Stimulated activated effector memory CD8-positive, alpha-beta T cell treated with anti-CD3 and anti-CD28 coated beads, Interleukin-12 subunit alpha, Interleukin-12 subunit beta, amount 100 ng/mL, for 72 hours (primary cell): ENCODE data around the gene SPATA31D1.
A peak's percentile ranks its signal among the peaks of the same experiment; 100 is the strongest.
"Not testable (repeated sequence)": the region's sequence is repeated elsewhere in the genome, so short reads cannot be mapped to it uniquely, and the experiment has no call there.

Experiments used
- ATAC-seq: fragments of 150-1000 bp; cut with Tn5 transposase; 2 replicates; pipeline ENCODE4 v1.10.0; 2021
- DNase-seq, 2 donors: peaks; one replicate each; pipeline ENCODE4 v3.0.0; 2021 to 2022; ENCODE audit warnings: low spot score in 2 of 2
- H3K27ac Mint-ChIP-seq: one replicate; pipeline ENCODE4 v1.8.0; 2022; ENCODE audit warnings: mild to moderate bottlenecking, mixed read lengths
- H3K36me3 Mint-ChIP-seq: one replicate; pipeline ENCODE4 v1.8.0; 2022; ENCODE audit warnings: mild to moderate bottlenecking, mixed read lengths
- H3K4me1 Mint-ChIP-seq: one replicate; pipeline ENCODE4 v1.8.0; 2022; ENCODE audit warnings: mixed read lengths
- H3K4me3 Mint-ChIP-seq: one replicate; pipeline ENCODE4 v1.8.0; 2022; ENCODE audit warnings: mild to moderate bottlenecking, mixed read lengths
- H3K9me3 Mint-ChIP-seq: one replicate; pipeline ENCODE4 v1.8.0; 2022; ENCODE audit warnings: mixed read lengths

Gene SPATA31D1

DNA sequence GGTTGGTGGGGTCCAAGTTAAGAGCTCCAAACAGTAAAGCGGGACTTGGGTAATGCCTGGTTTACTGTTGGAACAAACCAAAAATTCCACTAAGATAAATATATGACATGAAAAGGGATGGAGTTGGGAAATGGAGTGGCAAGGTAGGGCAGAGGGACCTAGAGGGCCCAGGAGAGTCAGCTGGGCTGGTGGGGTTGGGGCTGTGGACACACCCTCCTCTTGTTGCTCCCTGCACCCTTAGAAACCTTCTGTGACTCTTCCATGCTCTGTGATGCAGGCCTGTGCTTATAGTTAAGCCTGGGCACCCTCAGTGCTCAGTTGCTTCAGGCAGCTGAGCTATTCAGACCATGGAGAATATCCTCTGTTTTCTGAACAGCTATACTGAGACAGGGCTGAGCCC lies at the start of gene SPATA31D1:
Gene SPATA31D1, plus strand, starts transcription at position 301 of the 400 bp plus-strand sequence. Its CDS starts 47 bp downstream, at position 348.
- H3K27ac Mint-ChIP-seq, H3K4me1 Mint-ChIP-seq, H3K36me3 Mint-ChIP-seq: not testable (repeated sequence)

GRCh38 chr9:81943393-81943792 lies 45.2 kb upstream of the SPATA31D1 start, which contains the start of gene SPATA31D3:
Gene SPATA31D3, plus strand, starts transcription at chr9:81943500. Its CDS starts 86 bp downstream, at chr9:81943586.
- ATAC-seq, result peak; percentile 39
- not testable (repeated sequence) for H3K4me1 Mint-ChIP-seq, H3K27ac Mint-ChIP-seq, DNase-seq, H3K9me3 Mint-ChIP-seq, H3K4me3 Mint-ChIP-seq, H3K36me3 Mint-ChIP-seq

More for the DNA sequence above, at the start of gene SPATA31D1:
- not testable (repeated sequence) for H3K9me3 Mint-ChIP-seq, H3K4me3 Mint-ChIP-seq, DNase-seq, ATAC-seq

DNA sequence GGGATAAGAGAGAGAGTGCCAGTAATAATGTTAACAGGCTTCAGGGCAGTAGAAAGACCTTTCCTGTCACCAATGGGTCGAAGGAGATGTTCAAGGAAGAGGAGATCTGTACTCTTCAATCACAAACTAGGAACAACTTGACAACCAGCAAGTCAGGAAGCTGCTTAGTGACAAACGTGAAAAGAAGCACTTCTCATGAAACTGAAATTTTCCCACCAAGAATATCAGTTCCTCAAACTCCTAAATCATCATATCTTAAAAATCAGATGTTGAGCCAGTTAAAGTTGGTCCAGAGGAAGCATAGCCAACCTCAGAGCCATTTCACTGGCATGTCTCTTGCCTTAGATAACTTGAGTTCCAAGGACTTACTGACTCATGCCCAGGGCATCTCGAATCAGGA lies 39.9 kb upstream of the SPATA31D1 start:
- H3K4me1 Mint-ChIP-seq, DNase-seq, ATAC-seq, H3K36me3 Mint-ChIP-seq, H3K27ac Mint-ChIP-seq, H3K9me3 Mint-ChIP-seq, H3K4me3 Mint-ChIP-seq: not testable (repeated sequence)

- Mint-ChIP-seq H3K4me1 (no peaks in the 10 kb centered on the region), H3K36me3 (no peaks in the 10 kb centered on the region), H3K27ac (no peak overlapping the region), H3K4me3 (no peak overlapping the region), H3K9me3 (peaks cover 16% of the 10 kb centered on the region)
- ATAC-seq (no peak), DNase-seq (no peak)
Observed at GRCh38 chr9:81953096-81953495, 35.5 kb upstream of the SPATA31D1 start.

DNA sequence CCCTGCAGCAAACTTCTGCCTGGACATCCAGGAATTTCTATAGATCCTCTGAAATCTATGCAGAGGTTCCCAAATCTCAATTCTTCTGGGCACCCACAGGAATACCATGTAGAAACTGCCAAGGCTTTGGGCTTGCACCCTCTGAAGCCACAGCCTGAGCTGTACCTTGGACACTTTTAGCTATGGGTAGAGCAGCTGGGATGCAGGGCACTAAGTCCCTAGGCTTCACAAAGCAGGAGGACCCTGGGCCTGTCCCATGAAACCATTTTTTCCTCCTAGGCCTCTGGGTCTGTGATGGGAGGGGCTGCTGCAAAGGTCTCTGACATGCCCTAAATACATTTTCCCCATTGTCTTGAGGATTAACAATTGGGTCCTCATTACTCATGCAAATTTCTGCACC lies 32.9 kb upstream of the SPATA31D1 start:
- no peak overlapping the region for H3K27ac Mint-ChIP-seq
- DNase-seq, result no peak
- ATAC-seq, result no peak
- H3K4me3 Mint-ChIP-seq, result no peak overlapping the region
- no peaks in the 10 kb centered on the region for H3K4me1 Mint-ChIP-seq
- H3K36me3 Mint-ChIP-seq, result no peaks in the 10 kb centered on the region
- H3K9me3 Mint-ChIP-seq, result peaks cover 23% of the 10 kb centered on the region

DNA sequence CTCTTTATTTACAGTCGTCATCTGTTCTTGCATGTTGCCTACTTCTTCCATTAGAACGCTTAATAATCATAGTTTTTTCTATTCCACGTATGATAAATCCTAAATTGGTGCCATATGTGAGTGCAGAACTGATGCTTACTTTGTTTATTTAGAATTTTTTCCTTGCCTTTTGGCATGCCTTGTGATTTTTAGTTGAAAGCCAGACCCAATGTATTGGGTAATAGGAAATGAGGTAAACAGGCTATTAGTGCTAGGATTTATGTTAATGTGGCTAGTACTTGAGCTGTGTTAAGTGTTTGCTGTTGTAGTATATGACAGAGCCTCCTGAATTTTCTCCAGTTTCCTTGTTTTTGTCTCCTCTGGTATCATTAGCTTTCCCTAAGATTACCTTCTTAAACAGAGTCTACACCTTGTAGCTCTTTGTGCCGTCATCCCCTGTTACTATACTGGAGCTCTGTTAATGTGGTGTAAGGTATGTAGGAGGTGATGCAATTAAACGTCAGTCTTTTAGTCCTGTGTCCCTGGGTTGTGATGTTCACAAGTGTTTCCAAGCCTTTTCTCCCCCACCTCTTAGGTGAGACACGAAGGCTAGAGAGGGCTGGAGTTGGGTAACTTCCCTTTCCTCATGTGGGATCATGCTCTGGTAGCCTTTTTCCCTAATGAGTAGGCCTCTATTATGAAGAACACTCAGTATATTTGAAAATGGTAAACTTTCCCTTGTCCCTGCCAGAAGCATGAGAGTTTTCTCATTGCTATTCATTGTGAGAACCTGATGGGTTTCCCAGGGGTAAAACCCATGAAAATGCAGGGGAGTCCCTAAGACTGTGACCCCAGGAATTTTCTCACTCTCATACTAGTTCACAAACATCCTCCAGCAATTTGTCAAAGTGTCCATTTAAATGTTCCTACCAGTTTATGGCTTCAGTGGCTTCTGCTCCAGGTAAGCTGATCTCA lies 24.1 kb upstream of the SPATA31D1 start:
- no peaks in the 10 kb centered on the region for H3K4me1 Mint-ChIP-seq
- no peak overlapping the region for H3K27ac Mint-ChIP-seq
- peaks cover 5% of the 10 kb centered on the region for H3K9me3 Mint-ChIP-seq
- H3K36me3 Mint-ChIP-seq, result no peaks in the 10 kb centered on the region
- no peak overlapping the region for H3K4me3 Mint-ChIP-seq
- ATAC-seq (no peak), DNase-seq (no peak)

DNA sequence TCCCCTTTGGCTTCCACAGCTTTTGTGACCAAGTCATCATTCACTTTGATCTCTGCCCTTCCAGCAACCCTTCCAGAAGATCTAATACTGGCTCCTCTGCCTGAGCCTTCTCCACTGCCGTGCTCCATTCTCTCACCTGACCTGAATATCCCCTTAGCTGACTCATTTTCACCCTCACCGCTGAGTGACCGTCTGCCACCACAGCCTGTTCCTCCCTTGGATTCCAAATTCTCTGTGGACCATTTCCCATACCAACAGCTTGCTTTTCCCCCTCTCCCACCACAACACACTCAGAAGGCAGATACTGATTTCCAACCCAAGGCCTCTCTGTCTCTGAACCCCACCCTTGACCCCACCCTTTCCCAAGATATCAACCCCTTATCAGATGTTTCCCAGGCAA lies 20.5 kb upstream of the SPATA31D1 start:
- H3K27ac Mint-ChIP-seq, result no peak overlapping the region

DNA sequence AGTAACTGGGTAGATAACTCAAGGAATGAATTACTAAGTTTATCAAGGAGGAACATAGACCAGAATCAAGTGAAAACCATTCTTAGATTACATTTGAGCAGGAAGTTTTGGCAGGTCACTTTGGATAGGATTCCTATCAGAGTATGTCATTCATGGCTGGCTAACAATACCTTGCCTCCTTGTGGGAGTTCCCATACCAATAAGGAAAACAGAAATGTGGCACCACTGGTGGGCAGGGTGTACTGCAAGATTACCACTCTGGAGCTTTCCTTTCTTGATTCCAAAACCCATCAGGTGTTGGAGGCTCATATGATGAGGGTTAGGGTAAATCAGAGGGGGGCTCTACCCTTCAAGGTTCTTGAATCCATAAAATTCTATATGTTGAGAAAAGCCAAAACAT lies 18.6 kb upstream of the SPATA31D1 start:
- Mint-ChIP-seq H3K4me1 (no peaks in the 10 kb centered on the region), H3K36me3 (no peaks in the 10 kb centered on the region), H3K4me3 (no peak overlapping the region), H3K27ac (no peak overlapping the region), H3K9me3 (peaks cover 5% of the 10 kb centered on the region)
- ATAC-seq (no peak), DNase-seq (no peak)

More for the DNA sequence above, 20.5 kb upstream of the SPATA31D1 start:
- Mint-ChIP-seq H3K36me3 (no peaks in the 10 kb centered on the region), H3K4me1 (no peaks in the 10 kb centered on the region), H3K9me3 (peaks cover 5% of the 10 kb centered on the region), H3K4me3 (no peak overlapping the region)
- DNase-seq (no peak), ATAC-seq (no peak)

DNA sequence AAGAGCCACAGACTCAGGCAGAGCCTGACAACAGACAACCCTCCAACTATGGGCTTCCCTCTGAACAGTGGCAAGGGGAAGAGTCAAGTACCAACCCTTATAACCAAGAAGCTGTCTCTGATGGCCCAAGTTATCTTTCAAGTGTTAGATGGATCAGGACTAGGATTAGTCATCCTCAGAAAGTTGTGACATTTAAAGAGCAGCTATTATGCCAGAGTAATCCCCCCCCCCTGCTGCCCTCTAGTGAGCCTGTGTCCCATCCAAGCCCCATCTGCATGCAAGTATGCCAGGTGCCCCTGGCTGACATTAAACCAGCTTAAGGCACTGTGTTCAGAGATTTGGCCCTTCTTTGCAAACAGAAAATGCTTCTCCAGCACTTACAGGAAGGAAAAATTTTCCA lies 16.8 kb upstream of the SPATA31D1 start:
- Mint-ChIP-seq H3K36me3 (no peaks in the 10 kb centered on the region), H3K4me3 (no peak overlapping the region), H3K4me1 (no peaks in the 10 kb centered on the region), H3K27ac (no peak overlapping the region), H3K9me3 (peaks cover 5% of the 10 kb centered on the region)
- DNase-seq (no peak), ATAC-seq (no peak)

DNA sequence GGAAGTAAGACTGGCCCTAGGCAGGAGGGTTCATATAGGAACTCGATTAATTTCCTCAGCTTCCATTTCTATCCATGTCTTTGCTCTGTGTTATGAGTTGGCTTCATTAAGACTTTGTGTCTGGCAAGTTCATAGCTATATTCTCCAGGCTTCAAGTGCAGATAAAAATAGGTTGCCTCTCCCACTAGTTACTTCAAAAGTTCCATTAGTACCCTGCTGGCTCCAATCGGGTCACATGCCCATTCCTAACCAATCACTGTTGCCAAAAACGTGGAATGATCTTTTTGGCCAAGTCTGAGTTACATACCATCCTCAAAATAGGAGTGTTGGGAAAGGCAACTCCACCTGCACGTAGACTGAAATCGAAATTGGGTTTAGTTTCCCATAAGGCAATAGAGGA lies 13.8 kb upstream of the SPATA31D1 start:
- Mint-ChIP-seq H3K4me3 (no peak overlapping the region), H3K27ac (no peak overlapping the region), H3K9me3 (no peaks in the 10 kb centered on the region), H3K36me3 (no peaks in the 10 kb centered on the region), H3K4me1 (no peaks in the 10 kb centered on the region)
- ATAC-seq (no peak), DNase-seq (no peak)

DNA sequence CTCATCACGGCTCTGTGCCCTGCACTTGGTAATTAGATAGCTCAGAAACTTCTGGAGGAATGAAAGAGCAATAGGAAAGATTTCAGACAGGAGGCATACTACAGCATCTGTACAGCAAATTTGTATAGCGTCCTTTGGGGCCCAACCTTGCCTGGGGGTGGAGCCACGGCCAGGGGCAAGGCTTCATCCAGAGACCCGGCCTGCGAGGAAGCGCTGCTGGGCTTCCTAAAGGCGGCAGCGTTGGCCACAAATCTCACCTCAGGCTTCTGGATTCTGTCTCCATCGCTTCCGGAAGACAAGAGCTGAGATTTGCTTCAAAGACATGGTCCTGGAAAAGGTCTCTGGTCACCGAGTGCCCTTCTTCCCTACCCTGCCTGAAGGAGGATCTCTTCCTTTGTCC lies 12.2 kb upstream of the SPATA31D1 start:
- H3K4me3 Mint-ChIP-seq, result no peak overlapping the region
- no peak for ATAC-seq
- no peaks in the 10 kb centered on the region for H3K36me3 Mint-ChIP-seq
- peaks cover 2% of the 10 kb centered on the region for H3K9me3 Mint-ChIP-seq
- H3K4me1 Mint-ChIP-seq, result no peaks in the 10 kb centered on the region
- DNase-seq, result no peak
- no peak overlapping the region for H3K27ac Mint-ChIP-seq

GRCh38 chr9:81979196-81979595 lies 9.4 kb upstream of the SPATA31D1 start:
- Mint-ChIP-seq H3K36me3 (no peaks in the 10 kb centered on the region), H3K4me1 (no peaks in the 10 kb centered on the region), H3K9me3 (peaks cover 2% of the 10 kb centered on the region), H3K27ac (no peak overlapping the region), H3K4me3 (no peak overlapping the region)
- DNase-seq (no peak), ATAC-seq (no peak)

- H3K4me1 Mint-ChIP-seq, result no peaks in the 10 kb centered on the region
- H3K36me3 Mint-ChIP-seq, result no peaks in the 10 kb centered on the region
- no peak overlapping the region for H3K27ac Mint-ChIP-seq
- H3K9me3 Mint-ChIP-seq, result peaks cover 2% of the 10 kb centered on the region
- ATAC-seq (no peak), DNase-seq (no peak)
- H3K4me3 Mint-ChIP-seq, result no peak overlapping the region
Observed at GRCh38 chr9:81980568-81980967, 8.0 kb upstream of the SPATA31D1 start.

DNA sequence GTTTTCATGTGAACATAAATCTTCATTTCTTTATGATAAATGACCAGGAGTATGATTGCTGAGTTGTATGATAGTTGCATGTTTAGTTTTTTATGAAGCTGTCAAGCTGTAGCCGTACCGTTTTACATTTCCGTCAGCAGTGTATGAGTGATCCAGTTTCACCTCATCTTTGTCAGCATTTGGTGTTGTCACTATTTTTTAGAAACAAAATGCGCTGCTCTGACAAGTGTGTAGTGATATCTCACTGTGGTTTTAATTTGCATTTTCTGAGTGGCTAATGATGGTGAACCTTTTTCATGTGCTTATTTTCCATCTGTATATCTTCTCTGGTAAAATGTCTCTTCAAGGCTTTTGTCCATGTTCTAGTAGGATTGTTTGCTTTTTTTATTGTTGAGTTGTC lies 6.7 kb upstream of the SPATA31D1 start:
- Mint-ChIP-seq H3K36me3 (no peaks in the 10 kb centered on the region), H3K27ac (no peak overlapping the region), H3K9me3 (peaks cover 2% of the 10 kb centered on the region), H3K4me3 (no peak overlapping the region), H3K4me1 (no peaks in the 10 kb centered on the region)
- no peak for ATAC-seq
- no peak for DNase-seq

- Mint-ChIP-seq H3K27ac (no peak overlapping the region), H3K36me3 (no peaks in the 10 kb centered on the region), H3K9me3 (peaks cover 2% of the 10 kb centered on the region), H3K4me1 (no peaks in the 10 kb centered on the region), H3K4me3 (no peak overlapping the region)
- DNase-seq (no peak), ATAC-seq (no peak)
Observed at GRCh38 chr9:81984928-81985327, 3.6 kb upstream of the SPATA31D1 start.

GRCh38 chr9:81986051-81986450 lies 2.5 kb upstream of the SPATA31D1 start:
- ATAC-seq, result no peak
- Mint-ChIP-seq H3K4me1 (no peaks in the 10 kb centered on the region), H3K9me3 (no peaks in the 10 kb centered on the region), H3K27ac (no peak overlapping the region), H3K4me3 (no peak overlapping the region), H3K36me3 (no peaks in the 10 kb centered on the region)
- DNase-seq, result no peak
